GM21529 (cell line): ENCODE data around the gene LRMDA.
A peak's percentile ranks its signal among the peaks of the same experiment; 100 is the strongest.

ENCODE experiments used
- ATAC-seq: cut with Tn5 transposase; IDR thresholded peaks from one replicate; pipeline ENCODE4 v1.9.1; 2021; ENCODE audit not compliant: unreplicated experiment

Gene LRMDA

DNA sequence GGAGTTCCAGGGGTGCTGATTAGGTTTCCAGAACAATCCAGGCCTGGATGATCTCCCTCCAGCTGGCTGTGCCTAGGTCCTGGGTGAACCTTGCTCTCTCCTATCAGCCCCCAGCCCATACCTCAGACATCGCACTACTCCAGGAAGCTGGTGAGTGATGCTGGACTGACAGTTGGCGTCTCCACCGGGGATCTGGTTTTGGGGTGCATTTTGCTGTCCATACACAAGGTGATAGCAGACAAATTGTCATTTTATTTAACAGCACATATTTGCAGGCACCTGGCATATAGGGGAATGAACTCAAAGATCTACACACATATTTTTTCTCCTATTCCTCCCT is 601.2 kb downstream of the LRMDA start:
- no peak for ATAC-seq

- ATAC-seq: no peak
Observed at GRCh38 chr10:76033457-76034196, 602.2 kb downstream of the LRMDA start.

GRCh38 chr10:76034353-76035205 is 603.2 kb downstream of the LRMDA start:
- no peak for ATAC-seq

- ATAC-seq: no peak
Observed at GRCh38 chr10:76035206-76036110, 604.0 kb downstream of the LRMDA start.

DNA sequence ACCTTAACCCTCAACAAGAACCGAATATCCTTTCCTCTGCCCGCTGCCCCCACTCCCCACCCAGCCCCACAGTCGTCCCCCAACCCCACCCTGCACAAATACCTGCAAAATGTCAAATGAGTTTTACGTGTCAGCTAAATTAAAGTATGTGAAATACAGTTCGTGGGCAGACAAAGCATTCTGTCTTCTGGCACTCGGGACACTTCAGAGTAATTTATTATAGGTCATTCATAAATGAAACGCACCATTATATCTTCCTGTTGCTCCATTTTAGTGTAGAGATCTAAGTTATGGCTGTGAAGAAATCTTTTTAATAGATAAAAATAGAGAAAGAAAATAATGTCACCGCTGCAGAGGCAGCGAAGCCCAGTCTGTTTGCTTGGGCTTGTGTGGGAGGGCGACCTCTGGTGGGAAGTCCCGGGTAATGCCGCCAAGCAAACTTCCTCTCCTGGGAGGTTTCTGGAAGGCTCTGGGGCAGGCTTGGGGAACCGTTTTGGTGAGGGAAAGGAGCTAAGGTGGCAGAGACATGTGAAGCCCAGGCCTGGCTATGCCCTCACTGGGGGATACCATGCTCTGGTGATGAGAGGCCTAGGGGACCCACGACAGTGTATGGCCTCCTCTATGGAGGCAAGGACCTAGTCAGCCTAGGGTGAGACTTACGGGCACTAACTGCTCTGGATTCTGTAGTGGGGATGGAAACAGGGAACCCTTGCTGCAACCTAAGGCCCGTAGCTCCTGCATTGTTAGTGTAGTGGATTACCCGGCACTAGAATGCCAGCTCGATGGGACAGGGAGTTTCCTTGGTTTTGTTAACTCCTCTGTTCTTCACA is 604.9 kb downstream of the LRMDA start:
- ATAC-seq: peak; percentile 90

- no peak for ATAC-seq
Observed at GRCh38 chr10:76036962-76037361, 605.5 kb downstream of the LRMDA start.

DNA sequence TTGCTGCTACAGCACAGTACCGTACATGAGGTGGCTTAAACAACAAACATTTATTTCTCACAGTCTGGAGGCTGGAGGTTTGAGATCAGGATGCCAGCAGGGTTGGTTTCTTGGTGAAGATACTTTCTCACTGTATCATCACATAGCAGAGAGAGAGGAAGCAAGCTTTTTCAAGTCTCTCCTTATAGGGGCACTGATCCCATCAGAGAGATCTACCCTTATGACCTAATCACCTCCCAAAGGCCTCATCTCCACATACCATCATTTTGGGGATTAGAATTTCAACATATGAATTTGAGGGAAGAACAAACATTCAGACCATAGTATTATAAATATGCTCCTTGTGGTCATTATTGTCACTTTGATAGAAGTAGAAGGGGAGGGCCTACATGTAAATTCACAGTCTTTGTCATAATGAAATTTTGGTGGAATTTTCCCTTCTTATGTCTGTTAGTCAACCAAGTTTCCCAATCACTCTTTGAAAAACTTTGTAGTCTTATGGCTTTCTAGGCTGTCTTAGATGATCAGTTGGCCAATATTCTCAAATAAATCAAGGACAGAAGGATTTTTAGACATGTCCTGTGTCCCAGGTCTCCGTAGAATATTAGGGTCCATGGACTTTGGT is 606.2 kb downstream of the LRMDA start:
- no peak for ATAC-seq

GRCh38 chr10:76038696-76039095 is 607.3 kb downstream of the LRMDA start:
- ATAC-seq: no peak

DNA sequence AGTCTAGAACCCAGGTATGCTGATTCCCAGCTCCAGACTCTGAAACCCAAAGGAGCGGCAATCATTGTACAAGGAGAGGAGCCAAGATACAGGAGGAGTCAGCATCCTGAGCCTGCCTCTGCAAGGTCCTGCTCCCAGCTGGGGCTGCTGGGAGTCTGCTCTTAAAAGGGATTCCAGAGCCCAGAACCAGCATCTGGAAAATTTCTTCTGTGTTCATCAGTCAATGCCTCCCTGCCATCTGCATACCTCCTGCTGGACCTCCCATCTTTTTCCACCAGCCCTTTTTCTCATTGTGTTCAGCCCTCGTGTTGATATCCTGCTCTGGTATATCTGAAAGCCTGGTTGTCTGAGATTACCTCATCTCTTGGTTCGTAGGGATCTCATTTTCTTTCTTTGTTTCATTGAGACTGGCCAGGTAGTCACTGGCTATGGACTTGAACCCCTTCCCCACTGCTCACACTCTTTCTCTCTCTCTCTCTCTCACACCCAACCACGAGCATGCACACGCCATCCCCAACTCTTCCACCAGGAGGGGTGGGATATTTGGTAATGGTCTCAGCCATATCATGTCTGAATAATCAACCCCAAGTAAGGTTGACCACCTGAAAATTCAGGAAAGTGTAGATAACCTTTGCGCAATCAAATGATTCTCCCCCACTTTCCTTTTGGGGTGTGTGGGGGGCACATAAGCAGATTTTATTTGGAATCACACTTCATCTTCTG is 608.8 kb downstream of the LRMDA start:
- ATAC-seq: no peak

DNA sequence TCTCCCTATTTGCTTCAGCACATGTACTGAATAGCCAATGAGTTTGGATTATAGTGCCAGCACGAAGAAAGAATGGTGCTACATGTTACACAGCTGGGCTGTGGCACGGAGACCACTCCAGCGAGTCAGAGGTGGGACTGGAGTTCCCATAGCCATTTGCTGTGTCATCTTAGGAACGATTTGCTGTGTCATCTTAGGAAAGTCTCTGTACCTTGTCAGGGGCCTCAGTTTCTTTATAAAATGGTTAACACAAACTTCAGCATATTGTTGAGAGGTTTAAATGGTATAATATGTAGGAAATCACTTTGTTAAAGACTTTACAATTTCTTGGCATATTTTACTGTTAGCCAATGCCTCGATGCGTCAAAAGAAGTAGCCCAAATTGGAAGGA is 609.4 kb downstream of the LRMDA start:
- ATAC-seq: no peak

DNA sequence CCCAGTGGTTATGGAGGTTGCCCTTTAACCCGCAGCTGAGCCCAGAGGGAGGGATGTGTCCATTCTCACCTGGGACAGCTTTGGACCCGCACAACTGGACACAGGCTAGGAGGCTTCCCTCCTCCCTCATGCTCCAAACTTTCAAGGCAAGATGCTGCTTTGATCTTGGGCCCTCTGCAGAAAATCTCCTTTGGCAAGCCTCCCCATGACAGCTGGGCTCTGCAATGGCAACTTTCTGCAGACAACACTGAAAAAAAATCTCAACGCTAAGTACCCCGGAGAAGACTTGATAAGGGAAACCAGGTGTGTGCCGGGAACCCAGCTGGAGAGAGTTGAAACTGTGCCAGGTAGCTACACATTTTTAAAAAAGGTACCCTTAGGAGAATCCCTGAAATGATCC is 610.1 kb downstream of the LRMDA start:
- ATAC-seq: no peak

DNA sequence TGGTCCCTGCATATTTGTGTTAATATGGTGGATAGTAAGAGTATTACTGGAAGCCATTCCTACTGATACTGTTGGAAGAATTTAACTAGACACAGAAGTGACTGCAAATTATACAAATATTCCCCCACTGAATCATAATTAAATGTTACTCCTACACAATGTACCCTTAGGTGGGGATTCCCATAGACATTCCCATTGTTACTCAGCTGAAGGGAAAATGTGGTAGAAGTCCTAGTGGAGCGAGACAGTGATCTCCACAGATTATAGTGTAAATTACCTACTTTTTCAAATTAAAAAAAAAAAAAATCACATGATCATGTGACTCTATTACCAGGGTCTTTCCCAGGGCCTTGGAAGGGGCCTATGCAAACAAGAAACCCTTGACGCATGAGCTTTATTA is 611.8 kb downstream of the LRMDA start:
- no peak for ATAC-seq

GRCh38 chr10:76044751-76045150 is 613.3 kb downstream of the LRMDA start:
- ATAC-seq: no peak

- ATAC-seq: no peak
Observed at GRCh38 chr10:76045174-76045573, 613.8 kb downstream of the LRMDA start.

- no peak for ATAC-seq
Observed at GRCh38 chr10:76047521-76047920, 616.1 kb downstream of the LRMDA start.

GRCh38 chr10:76049581-76050290 is 618.3 kb downstream of the LRMDA start:
- ATAC-seq: no peak

GRCh38 chr10:76050291-76050625 is 618.8 kb downstream of the LRMDA start:
- no peak for ATAC-seq

DNA sequence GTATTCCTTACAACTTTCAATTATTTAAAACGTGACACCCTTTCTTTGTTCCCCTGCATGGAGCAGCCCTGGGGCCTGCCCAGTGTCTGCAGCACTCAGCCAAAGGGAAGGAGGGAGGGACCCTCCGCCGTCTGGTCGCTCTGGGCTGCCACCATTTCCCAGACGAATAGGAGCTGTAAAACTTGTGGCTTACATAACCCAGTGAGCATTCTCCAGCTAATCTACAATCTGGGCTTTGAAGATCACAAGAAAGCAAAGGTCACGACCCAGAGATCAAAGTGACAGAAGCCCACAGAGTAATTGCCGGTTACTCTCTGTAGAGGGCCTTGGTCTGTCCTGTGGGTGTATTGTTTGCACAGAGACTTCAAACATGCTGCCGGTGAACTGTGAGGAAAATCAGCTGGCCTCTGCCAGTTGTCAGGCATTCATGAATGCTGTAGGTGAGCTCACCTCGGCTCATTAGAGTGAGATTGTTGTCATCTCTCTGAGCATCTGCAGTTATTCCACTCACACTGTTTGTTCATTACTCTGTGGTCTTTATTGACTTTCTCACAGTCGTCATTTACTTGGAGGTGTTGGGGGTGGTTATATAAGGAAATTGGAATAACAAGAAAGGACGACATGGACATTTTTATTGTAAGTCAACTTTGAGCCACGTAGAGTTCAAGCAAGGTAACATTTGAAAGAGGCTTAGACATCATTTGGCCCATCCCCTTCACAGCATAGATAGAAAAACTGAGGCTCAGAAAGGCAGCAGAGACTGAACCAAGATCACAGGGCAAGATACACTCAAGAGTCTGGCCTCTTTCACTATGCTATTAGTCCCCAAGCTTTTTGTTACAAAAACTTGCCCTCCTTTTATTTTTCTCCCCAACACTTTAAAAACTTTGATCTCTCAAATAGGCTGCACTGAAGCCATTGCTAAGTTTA is 619.8 kb downstream of the LRMDA start:
- ATAC-seq: no peak
